Astrocyte (in vitro differentiated cells and primary cell): Measurements from ENCODE around the gene SHANK2.

Source experiments
- CTCF ChIP-seq: IDR thresholded peaks from 2 replicates; pipeline ENCODE4 v1.5.1; 2011; ENCODE audit warnings: low read depth, mild to moderate bottlenecking, inconsistent platforms, low read length, moderate library complexity; ENCODE audit not compliant: insufficient read depth
- EZH2 ChIP-seq: IDR thresholded peaks from 2 replicates; pipeline ENCODE4 v1.6.1; 2012; ENCODE audit warnings: mild to moderate bottlenecking, low read length, inconsistent platforms; ENCODE audit not compliant: insufficient read depth

- TF ChIP-seq CTCF (no peak), EZH2 (no peak)
Observed at GRCh38 chr11:71301858-71302533, 49.6 kb upstream of the SHANK2 start.
